ENCODE measurements around the gene PIK3R3. TPM values are rescaled to one million over a fixed set of nuclear protein-coding genes. Genes with fewer than 3 reads are reported as not detected.
A peak's percentile ranks its signal among the peaks of the same experiment; 100 is the strongest.

Gene PIK3R3
- polyA plus RNA-seq, 1 donor (not counting 4 experiments of a cell fraction or from before 2014, with no cell fraction given): 11.9 TPM

- no peak overlapping the region for H3K4me2 ChIP-seq (ENCODE audit: control insufficient read depth, extremely low read depth, insufficient read depth, low read depth, low read length)
- no peaks in the 10 kb centered on the region for H3K79me2 ChIP-seq (ENCODE audit: control insufficient read depth, insufficient read depth, low read length)
- no peaks in the 10 kb centered on the region for H3K9me3 ChIP-seq (ENCODE audit: control insufficient read depth, low read depth, low read length)
- no peak overlapping the region for H3K4me3 ChIP-seq (ENCODE audit: control insufficient read depth in 2 of 3, extremely low read depth in 1 of 3, insufficient read depth in 2 of 3, low read depth in 1 of 3, low read length in 3 of 3)
- no peak overlapping the region for H2AFZ ChIP-seq (ENCODE audit: control insufficient read depth, low read length)
- dilution Hi-C loops (cut with MboI; ENCODE audit: extremely low pct_ligation_motif_present, low sequenced_read_pairs): loop anchor here (25.0 kb wide), 1 partner anchor 148 kb away; the partner anchor contains the start of genes P3R3URF, POMGNT1 and TSPAN1
- DNase-seq (ENCODE audit: low read depth, low spot score) (no peak), FAIRE-seq (no peak)
- H3K36me3 ChIP-seq (ENCODE audit: control insufficient read depth in 2 of 2, extremely low read depth in 1 of 2, insufficient read depth in 2 of 2, low read length in 2 of 2): peaks cover 0 to 3% of the 10 kb centered on the region in 2 experiments
- H3K27me3 ChIP-seq (ENCODE audit: control insufficient read depth, extremely low read depth, insufficient read depth, low read length): no peaks in the 10 kb centered on the region
- TF ChIP-seq CTCF (optimal IDR thresholded peaks at IDR 0.05 in 1 of 3, IDR thresholded peaks at IDR 0.05 in 1 of 3, conservative IDR thresholded peaks at IDR 0.05 in 1 of 3; ENCODE audit: extremely low read depth in 1 of 3, insufficient read depth in 2 of 3, low read length in 3 of 3) (no peak), EZH2 (IDR thresholded peaks at IDR 0.05; ENCODE audit: low read length) (no peak)
- H3K9ac ChIP-seq (ENCODE audit: control insufficient read depth, extremely low read depth, insufficient read depth, low read length): no peak overlapping the region
- no peak overlapping the region for H3K27ac ChIP-seq (ENCODE audit: control insufficient read depth, insufficient read depth, low read length)
- no peaks in the 10 kb centered on the region for H4K20me1 ChIP-seq (ENCODE audit: control insufficient read depth, extremely low read depth, insufficient read depth, low read length)
- peaks cover 5% of the 10 kb centered on the region for H3K4me1 ChIP-seq (ENCODE audit: control insufficient read depth, extremely low read depth, insufficient read depth, low read length)
- no peaks in the 10 kb centered on the region for H3K9me1 ChIP-seq (ENCODE audit: control insufficient read depth, extremely low read depth, insufficient read depth, low read length)
These were observed 92.8 kb downstream of the PIK3R3 start for GRCh38 chr1:46039571-46040052.

- H2AFZ ChIP-seq (ENCODE audit: control insufficient read depth, low read length): no peak overlapping the region
- FAIRE-seq: peak; percentile 51
- no peak overlapping the region for H3K4me2 ChIP-seq (ENCODE audit: control insufficient read depth, extremely low read depth, insufficient read depth, low read depth, low read length)
- peaks cover 5% of the 10 kb centered on the region for H3K4me1 ChIP-seq (ENCODE audit: control insufficient read depth, extremely low read depth, insufficient read depth, low read length)
- H3K27ac ChIP-seq (ENCODE audit: control insufficient read depth, insufficient read depth, low read length): no peak overlapping the region
- H3K9ac ChIP-seq (ENCODE audit: control insufficient read depth, extremely low read depth, insufficient read depth, low read length): no peak overlapping the region
- DNase-seq (ENCODE audit: low read depth, low spot score): peak; percentile 11
- H3K27me3 ChIP-seq (ENCODE audit: control insufficient read depth, extremely low read depth, insufficient read depth, low read length): no peaks in the 10 kb centered on the region
- H3K4me3 ChIP-seq (ENCODE audit: control insufficient read depth in 2 of 3, extremely low read depth in 1 of 3, insufficient read depth in 2 of 3, low read depth in 1 of 3, low read length in 3 of 3): no peak overlapping the region
- H4K20me1 ChIP-seq (ENCODE audit: control insufficient read depth, extremely low read depth, insufficient read depth, low read length): no peaks in the 10 kb centered on the region
- H3K9me3 ChIP-seq (ENCODE audit: control insufficient read depth, low read depth, low read length): no peaks in the 10 kb centered on the region
- H3K79me2 ChIP-seq (ENCODE audit: control insufficient read depth, insufficient read depth, low read length): no peaks in the 10 kb centered on the region
- TF ChIP-seq EZH2 (IDR thresholded peaks at IDR 0.05; ENCODE audit: low read length): no peak
- TF ChIP-seq CTCF (optimal IDR thresholded peaks at IDR 0.05 in 1 of 3, IDR thresholded peaks at IDR 0.05 in 1 of 3, conservative IDR thresholded peaks at IDR 0.05 in 1 of 3; ENCODE audit: extremely low read depth in 1 of 3, insufficient read depth in 2 of 3, low read length in 3 of 3): peak; percentile 93 to 99 (median 98)
- H3K36me3 ChIP-seq (ENCODE audit: control insufficient read depth in 2 of 2, extremely low read depth in 1 of 2, insufficient read depth in 2 of 2, low read length in 2 of 2): peaks cover 0 to 7% of the 10 kb centered on the region in 2 experiments
- H3K9me1 ChIP-seq (ENCODE audit: control insufficient read depth, extremely low read depth, insufficient read depth, low read length): no peaks in the 10 kb centered on the region
- dilution Hi-C loops (cut with MboI; ENCODE audit: extremely low pct_ligation_motif_present, low sequenced_read_pairs): loop anchor here (25.0 kb wide), 1 partner anchor 150 kb away; the partner anchor contains the start of genes P3R3URF, POMGNT1 and TSPAN1
These were observed 95.3 kb downstream of the PIK3R3 start for GRCh38 chr1:46036894-46037839.

Data from keratinocyte (primary cell).